A549 (cell line): Measurements from ENCODE around the gene SPTLC2.

Source experiments
- BHLHE40 ChIP-seq: IDR thresholded peaks from 2 replicates; pipeline ENCODE4 v1.6.1; 2012; ENCODE audit warnings: low read depth, low read length, inconsistent platforms
- CEBPB ChIP-seq, 2 experiments: fragments of >200 bp in 1 of 2; sonication (Bioruptor Twin) in 1 of 2; formaldehyde crosslinking in 1 of 2; IDR thresholded peaks; 2 replicates each; pipeline ENCODE4 v1.6.1; 2012 to 2016
- CTCF ChIP-seq: fragments of >200 bp; sonication (Bioruptor Twin); formaldehyde crosslinking; IDR thresholded peaks from 3 replicates; pipeline ENCODE4 v1.5.1; 2016
- EP300 ChIP-seq, 2 experiments: fragments of >200 bp; sonication (Bioruptor Twin); formaldehyde crosslinking; IDR thresholded peaks; 2 replicates in 1 of 2; 3 replicates in 1 of 2; pipeline ENCODE4 v1.6.1; 2016 to 2017
- ESRRA ChIP-seq: fragments of 150-350 bp; IDR thresholded peaks from 2 replicates; pipeline ENCODE4 v1.6.1; 2014; ENCODE audit warnings: mild to moderate bottlenecking, low read length, borderline replicate concordance
- JUN ChIP-seq, 2 experiments: fragments of >200 bp; sonication (Bioruptor Twin); formaldehyde crosslinking; IDR thresholded peaks; 2 replicates in 1 of 2; 3 replicates in 1 of 2; pipeline ENCODE4 v1.6.1; 2016 to 2017
- RAD21 ChIP-seq, 2 experiments: fragments of >200 bp in 1 of 2; sonication (Bioruptor Twin) in 1 of 2; formaldehyde crosslinking in 1 of 2; IDR thresholded peaks in 1 of 2; conservative IDR thresholded peaks in 1 of 2; 2 replicates in 1 of 2; 3 replicates in 1 of 2; pipeline ENCODE4 v1.6.1; 2012 to 2018; ENCODE audit warnings: inconsistent platforms in 1 of 2
- RFX5 ChIP-seq: fragments of 450-650 bp; IDR thresholded peaks from 2 replicates; pipeline ENCODE4 v1.7.1; 2014; ENCODE audit warnings: antibody characterized with exemption, mild to moderate bottlenecking, moderate library complexity
- SMC3 ChIP-seq: fragments of >200 bp; sonication (Bioruptor Twin); formaldehyde crosslinking; IDR thresholded peaks from 3 replicates; pipeline ENCODE4 v1.6.1; 2018; ENCODE audit warnings: inconsistent platforms

DNA sequence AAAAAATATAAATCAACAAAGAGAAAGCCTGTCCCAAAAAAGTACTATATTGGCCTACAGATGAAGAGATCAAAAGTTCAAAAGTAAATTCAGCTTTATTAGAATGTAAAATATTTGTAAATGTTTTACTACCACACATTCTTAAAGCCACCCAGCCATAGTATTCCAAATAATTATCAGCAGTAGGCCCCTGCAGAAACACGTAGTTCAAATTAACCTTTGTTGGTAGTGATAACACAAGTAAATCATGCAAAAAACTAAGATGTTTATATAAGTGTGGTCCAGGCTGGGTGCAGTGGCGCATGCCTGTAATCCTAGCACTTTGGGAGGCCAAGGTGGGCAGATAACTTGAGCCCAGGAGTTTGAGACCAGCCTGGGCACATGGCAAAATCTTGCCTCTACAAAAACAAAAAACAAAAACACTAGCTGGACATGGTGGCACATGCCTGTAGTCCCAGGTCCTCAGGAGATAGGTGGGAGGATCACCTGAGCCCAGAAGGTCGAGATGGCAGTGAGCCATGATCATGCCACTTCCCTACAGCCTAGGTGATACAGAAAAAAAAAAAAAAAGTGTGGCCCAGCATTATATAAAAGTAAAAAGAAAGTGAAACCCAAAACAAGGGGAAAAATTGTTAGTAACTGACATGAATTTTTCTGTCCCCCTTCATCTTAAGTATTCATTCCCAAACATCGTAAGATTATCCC is 17.9 kb downstream of the SPTLC2 start:
- TF ChIP-seq ESRRA: no peak
- TF ChIP-seq CTCF: no peak
- no peak for TF ChIP-seq RAD21 (conservative IDR thresholded peaks at IDR 0.05 in 1 of 2, IDR thresholded peaks at IDR 0.05 in 1 of 2)
- no peak for TF ChIP-seq JUN (IDR thresholded peaks at IDR 0.05)
- no peak for TF ChIP-seq RFX5
- no peak for TF ChIP-seq BHLHE40
- no peak for TF ChIP-seq CEBPB (IDR thresholded peaks at IDR 0.05)
- TF ChIP-seq SMC3: no peak
- no peak for TF ChIP-seq EP300 (IDR thresholded peaks at IDR 0.05)
